ENCODE results near the gene ZNF276.

ZNF276 gene

GRCh38 chr16:89742948-89743347, 21.6 kb downstream of the ZNF276 start:
- no peak for TF ChIP-seq CTCF (conservative IDR thresholded peaks at IDR 0.05; ENCODE audit: low read depth, low read length)

DNA sequence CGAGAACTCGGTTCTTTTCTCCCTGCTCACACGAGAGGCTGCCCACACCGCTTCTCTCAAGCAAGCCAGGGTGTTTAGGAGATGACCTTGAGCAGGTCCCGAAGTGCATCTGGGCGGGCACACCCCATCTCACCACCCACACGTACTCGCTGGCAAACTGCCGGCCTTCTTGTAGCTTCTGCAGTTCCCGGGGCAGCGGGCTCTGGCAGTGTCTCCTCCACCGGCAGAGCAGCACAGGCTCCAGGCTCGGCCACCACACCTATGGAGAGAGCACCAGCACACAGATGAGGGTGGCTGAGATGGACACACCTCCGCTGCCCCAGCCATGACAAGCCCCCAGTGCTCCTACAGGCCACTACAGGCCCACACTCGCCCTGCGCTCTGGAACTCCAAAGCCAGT, 23.5 kb downstream of the ZNF276 start:
- H3K4me3 ChIP-seq (ENCODE audit: low read length), result no peak overlapping the region
- DNase-seq (ENCODE audit: low read depth), result no peak
- no peak for TF ChIP-seq CTCF (conservative IDR thresholded peaks at IDR 0.05; ENCODE audit: low read depth, low read length)

More at GRCh38 chr16:89742948-89743347, 21.6 kb downstream of the ZNF276 start:
- H3K4me3 ChIP-seq (ENCODE audit: low read length), result no peak overlapping the region
- no peak for DNase-seq (ENCODE audit: low read depth)

GRCh38 chr16:89746043-89746442, 24.7 kb downstream of the ZNF276 start:
- DNase-seq (ENCODE audit: low read depth), result no peak
- TF ChIP-seq CTCF (conservative IDR thresholded peaks at IDR 0.05; ENCODE audit: low read depth, low read length), result no peak
- no peak overlapping the region for H3K4me3 ChIP-seq (ENCODE audit: low read length)

- TF ChIP-seq CTCF (conservative IDR thresholded peaks at IDR 0.05; ENCODE audit: low read depth, low read length), result no peak
- no peak for DNase-seq (ENCODE audit: low read depth)
- H3K4me3 ChIP-seq (ENCODE audit: low read length), result no peak overlapping the region
Observed at GRCh38 chr16:89748076-89748475, 26.7 kb downstream of the ZNF276 start.

- H3K4me3 ChIP-seq (ENCODE audit: low read length), result no peak overlapping the region
- TF ChIP-seq CTCF (conservative IDR thresholded peaks at IDR 0.05; ENCODE audit: low read depth, low read length), result no peak
- no peak for DNase-seq (ENCODE audit: low read depth)
Observed at GRCh38 chr16:89748921-89749320, 27.6 kb downstream of the ZNF276 start.

DNA sequence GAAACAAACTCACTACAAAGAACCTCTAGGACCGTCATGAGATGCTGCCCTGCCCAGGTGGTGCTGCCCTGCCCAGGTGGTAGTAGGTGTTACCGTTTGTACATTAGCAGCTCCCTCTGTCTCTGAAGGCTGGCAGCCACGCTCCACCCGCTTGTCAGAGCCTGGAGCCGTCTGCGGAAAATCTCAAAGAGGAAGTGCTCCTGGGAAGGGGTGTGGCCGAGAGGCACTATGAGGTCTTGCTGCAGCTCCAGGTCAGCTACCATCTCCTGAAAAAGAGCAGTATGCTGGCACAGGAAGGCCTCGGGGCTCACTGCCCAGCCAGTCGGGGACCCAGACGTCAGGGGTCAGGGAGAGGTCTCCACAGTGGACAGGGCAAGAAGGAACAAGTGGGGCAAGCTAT, 28.3 kb downstream of the ZNF276 start:
- no peak for DNase-seq (ENCODE audit: low read depth)
- TF ChIP-seq CTCF (conservative IDR thresholded peaks at IDR 0.05; ENCODE audit: low read depth, low read length), result no peak
- H3K4me3 ChIP-seq (ENCODE audit: low read length), result no peak overlapping the region

- no peak overlapping the region for H3K4me3 ChIP-seq (ENCODE audit: low read length)
- TF ChIP-seq CTCF (conservative IDR thresholded peaks at IDR 0.05; ENCODE audit: low read depth, low read length), result no peak
- no peak for DNase-seq (ENCODE audit: low read depth)
Observed at GRCh38 chr16:89759746-89760340, 38.5 kb downstream of the ZNF276 start.
